Stimulated activated effector memory CD8-positive, alpha-beta T cell treated with anti-CD3 and anti-CD28 coated beads, Interleukin-12 subunit alpha, Interleukin-12 subunit beta, amount 100 ng/mL, for 72 hours (primary cell): Measurements from ENCODE around the gene SH3RF1.
"Not testable (repeated sequence)": the region's sequence is repeated elsewhere in the genome, so short reads cannot be mapped to it uniquely, and the experiment has no call there.

Experiments used
- ATAC-seq: fragments of 150-1000 bp; cut with Tn5 transposase; 2 replicates; pipeline ENCODE4 v1.10.0; 2021
- DNase-seq, 2 donors: peaks; one replicate each; pipeline ENCODE4 v3.0.0; 2021 to 2022; ENCODE audit warnings: low spot score in 2 of 2
- H3K27ac Mint-ChIP-seq: one replicate; pipeline ENCODE4 v1.8.0; 2022; ENCODE audit warnings: mild to moderate bottlenecking, mixed read lengths
- H3K36me3 Mint-ChIP-seq: one replicate; pipeline ENCODE4 v1.8.0; 2022; ENCODE audit warnings: mild to moderate bottlenecking, mixed read lengths
- H3K4me1 Mint-ChIP-seq: one replicate; pipeline ENCODE4 v1.8.0; 2022; ENCODE audit warnings: mixed read lengths
- H3K4me3 Mint-ChIP-seq: one replicate; pipeline ENCODE4 v1.8.0; 2022; ENCODE audit warnings: mild to moderate bottlenecking, mixed read lengths
- H3K9me3 Mint-ChIP-seq: one replicate; pipeline ENCODE4 v1.8.0; 2022; ENCODE audit warnings: mixed read lengths

The SH3RF1 gene

GRCh38 chr4:169286562-169287301 lies 16.0 kb upstream of the SH3RF1 start:
- no peaks in the 10 kb centered on the region for H3K9me3 Mint-ChIP-seq
- H3K4me3 Mint-ChIP-seq = no peak overlapping the region
- no peak for DNase-seq
- no peaks in the 10 kb centered on the region for H3K4me1 Mint-ChIP-seq
- no peak for ATAC-seq
- no peaks in the 10 kb centered on the region for H3K36me3 Mint-ChIP-seq
- H3K27ac Mint-ChIP-seq = no peak overlapping the region

DNA sequence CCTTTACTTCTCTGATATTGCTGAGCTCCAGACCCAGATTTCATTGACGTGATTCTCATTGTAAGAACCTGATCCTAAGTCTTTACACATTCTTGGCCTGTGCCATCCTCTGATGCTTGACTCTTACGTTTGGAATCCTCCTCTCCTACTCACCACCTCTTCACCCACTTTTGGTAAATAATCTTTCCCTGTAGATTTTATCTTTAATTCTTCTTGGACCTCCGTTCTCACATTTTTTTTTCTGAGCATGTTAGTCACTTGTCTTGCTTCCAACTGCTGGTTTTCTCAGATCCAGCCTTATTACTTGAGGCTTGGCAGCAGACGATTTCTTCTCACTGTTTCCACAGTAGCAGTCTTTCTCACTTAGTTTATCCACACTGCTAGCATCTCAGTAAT lies 12.4 kb upstream of the SH3RF1 start:
- no peak overlapping the region for H3K27ac Mint-ChIP-seq
- DNase-seq = no peak

DNA sequence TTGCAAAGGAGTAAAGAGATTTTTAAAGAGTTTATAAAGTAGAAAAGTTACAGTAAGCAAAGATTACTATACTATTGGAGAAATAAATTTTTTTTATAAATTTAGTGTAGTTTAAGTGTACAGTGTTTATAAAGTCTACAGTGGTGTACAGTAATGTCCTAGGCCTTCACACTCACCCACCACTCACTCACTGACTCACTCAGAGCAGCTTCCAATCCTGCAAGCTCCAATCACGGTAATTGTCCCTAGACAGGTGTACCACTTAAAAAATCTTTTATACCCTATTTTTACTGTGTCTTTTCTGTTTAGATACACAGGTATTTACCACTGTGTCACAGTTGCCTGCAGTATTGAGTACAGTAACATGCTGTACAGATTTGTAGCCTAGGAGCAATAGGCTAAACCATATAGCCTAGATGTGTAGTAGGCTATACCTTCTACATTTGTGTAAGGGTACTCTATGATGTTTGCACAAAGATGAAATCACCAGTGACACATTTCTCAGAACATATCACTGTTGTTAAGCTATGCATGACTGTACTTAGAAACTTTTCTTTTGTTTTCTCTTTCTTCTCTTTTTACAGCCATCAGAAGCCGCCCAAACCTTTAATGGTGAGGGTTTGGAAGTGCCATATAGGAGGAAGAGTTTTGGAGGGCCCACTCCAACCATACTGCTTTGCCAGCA lies 11.8 kb upstream of the SH3RF1 start:
- no peaks in the 10 kb centered on the region for H3K9me3 Mint-ChIP-seq
- no peaks in the 10 kb centered on the region for H3K36me3 Mint-ChIP-seq
- DNase-seq (no peak), ATAC-seq (peak; percentile 56)
- no peaks in the 10 kb centered on the region for H3K4me1 Mint-ChIP-seq
- H3K4me3 Mint-ChIP-seq = no peak overlapping the region
- no peak overlapping the region for H3K27ac Mint-ChIP-seq

More for the DNA sequence above, 12.4 kb upstream of the SH3RF1 start:
- H3K36me3 Mint-ChIP-seq = no peaks in the 10 kb centered on the region
- no peaks in the 10 kb centered on the region for H3K4me1 Mint-ChIP-seq
- ATAC-seq = no peak
- no peaks in the 10 kb centered on the region for H3K9me3 Mint-ChIP-seq
- no peak overlapping the region for H3K4me3 Mint-ChIP-seq

GRCh38 chr4:169279108-169279507 lies 8.4 kb upstream of the SH3RF1 start:
- no peak overlapping the region for H3K27ac Mint-ChIP-seq
- no peaks in the 10 kb centered on the region for H3K4me1 Mint-ChIP-seq
- H3K36me3 Mint-ChIP-seq = no peaks in the 10 kb centered on the region
- no peak overlapping the region for H3K4me3 Mint-ChIP-seq
- ATAC-seq (no peak), DNase-seq (no peak)
- no peaks in the 10 kb centered on the region for H3K9me3 Mint-ChIP-seq

DNA sequence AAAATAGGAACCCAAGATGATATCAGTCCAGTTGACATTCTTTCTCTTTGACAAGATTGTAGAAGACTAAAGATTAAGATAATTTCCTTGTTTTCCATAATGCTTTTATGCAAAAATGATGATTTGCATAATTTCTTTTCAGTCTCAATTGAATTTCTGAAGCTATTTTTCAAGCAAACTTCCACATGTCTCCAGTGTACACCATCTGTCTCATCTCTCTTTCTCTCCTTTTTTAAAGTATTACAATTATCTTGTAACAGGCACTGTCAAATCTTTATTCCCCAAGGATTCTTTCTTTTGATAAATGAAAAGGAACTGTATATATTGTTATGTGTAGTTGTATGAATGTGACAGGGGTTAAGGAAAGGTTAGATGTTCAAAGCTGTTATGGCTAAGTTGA lies 7.9 kb upstream of the SH3RF1 start:
- Mint-ChIP-seq H3K9me3 (no peaks in the 10 kb centered on the region), H3K27ac (no peak overlapping the region)

GRCh38 chr4:169277838-169278237 lies 7.1 kb upstream of the SH3RF1 start:
- not testable (repeated sequence) for DNase-seq, H3K9me3 Mint-ChIP-seq, H3K27ac Mint-ChIP-seq, H3K4me3 Mint-ChIP-seq, H3K4me1 Mint-ChIP-seq, H3K36me3 Mint-ChIP-seq, ATAC-seq

More for the DNA sequence above, 7.9 kb upstream of the SH3RF1 start:
- no peak for DNase-seq
- ATAC-seq = no peak
- Mint-ChIP-seq H3K4me1 (no peaks in the 10 kb centered on the region), H3K4me3 (no peak overlapping the region), H3K36me3 (no peaks in the 10 kb centered on the region)

DNA sequence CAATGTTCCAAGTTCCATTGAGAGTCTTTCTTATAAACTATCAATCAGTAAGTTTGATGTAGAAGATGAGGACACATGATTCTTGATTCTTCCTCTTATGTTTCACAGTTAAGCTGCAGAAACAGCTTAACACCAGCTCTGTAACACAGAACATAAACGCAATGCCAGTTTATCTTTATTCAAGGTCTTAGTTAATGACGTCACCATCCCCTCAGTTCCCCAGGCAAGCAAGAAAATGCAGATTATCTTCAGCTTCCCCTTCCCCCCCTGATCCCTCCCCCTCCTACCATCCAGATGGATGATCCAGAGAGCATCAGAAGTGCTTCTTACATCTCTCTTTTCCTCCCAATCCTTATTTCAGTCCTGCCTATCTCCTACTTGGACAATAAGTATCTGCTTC lies 4.4 kb upstream of the SH3RF1 start:
- H3K4me1 Mint-ChIP-seq = no peaks in the 10 kb centered on the region
- H3K4me3 Mint-ChIP-seq = no peak overlapping the region
- no peaks in the 10 kb centered on the region for H3K9me3 Mint-ChIP-seq
- no peaks in the 10 kb centered on the region for H3K36me3 Mint-ChIP-seq
- H3K27ac Mint-ChIP-seq = no peak overlapping the region
- ATAC-seq (no peak), DNase-seq (no peak)

GRCh38 chr4:169274033-169274432 lies 3.3 kb upstream of the SH3RF1 start:
- Mint-ChIP-seq H3K9me3 (no peaks in the 10 kb centered on the region), H3K4me1 (no peaks in the 10 kb centered on the region), H3K36me3 (no peaks in the 10 kb centered on the region), H3K27ac (no peak overlapping the region), H3K4me3 (no peak overlapping the region)
- DNase-seq (no peak), ATAC-seq (no peak)

GRCh38 chr4:169272265-169272886 lies 1.6 kb upstream of the SH3RF1 start:
- Mint-ChIP-seq H3K9me3 (no peaks in the 10 kb centered on the region), H3K27ac (no peak overlapping the region), H3K4me1 (no peaks in the 10 kb centered on the region), H3K36me3 (no peaks in the 10 kb centered on the region), H3K4me3 (no peak overlapping the region)
- DNase-seq (no peak), ATAC-seq (no peak)

DNA sequence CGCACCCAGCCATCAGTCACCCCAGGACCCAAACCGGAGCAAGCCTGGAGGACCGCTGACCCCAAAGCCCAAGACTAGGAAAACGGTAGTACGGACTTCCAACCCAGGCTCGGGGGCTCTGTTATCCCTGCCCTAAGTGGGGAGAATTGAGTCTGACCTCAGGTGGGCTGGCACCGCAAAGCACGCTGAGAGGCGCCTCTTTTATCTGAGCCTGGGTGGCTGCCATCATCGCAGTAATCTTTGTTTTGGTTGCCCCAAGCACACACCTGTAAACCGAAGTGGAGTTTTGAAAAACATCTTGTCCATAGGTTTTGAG lies 894 bp upstream of the SH3RF1 start:
- Mint-ChIP-seq H3K4me1 (no peaks in the 10 kb centered on the region), H3K9me3 (no peaks in the 10 kb centered on the region), H3K4me3 (peak overlapping the region; percentile 51), H3K36me3 (no peaks in the 10 kb centered on the region), H3K27ac (no peak overlapping the region)
- DNase-seq = no peak
- no peak for ATAC-seq

DNA sequence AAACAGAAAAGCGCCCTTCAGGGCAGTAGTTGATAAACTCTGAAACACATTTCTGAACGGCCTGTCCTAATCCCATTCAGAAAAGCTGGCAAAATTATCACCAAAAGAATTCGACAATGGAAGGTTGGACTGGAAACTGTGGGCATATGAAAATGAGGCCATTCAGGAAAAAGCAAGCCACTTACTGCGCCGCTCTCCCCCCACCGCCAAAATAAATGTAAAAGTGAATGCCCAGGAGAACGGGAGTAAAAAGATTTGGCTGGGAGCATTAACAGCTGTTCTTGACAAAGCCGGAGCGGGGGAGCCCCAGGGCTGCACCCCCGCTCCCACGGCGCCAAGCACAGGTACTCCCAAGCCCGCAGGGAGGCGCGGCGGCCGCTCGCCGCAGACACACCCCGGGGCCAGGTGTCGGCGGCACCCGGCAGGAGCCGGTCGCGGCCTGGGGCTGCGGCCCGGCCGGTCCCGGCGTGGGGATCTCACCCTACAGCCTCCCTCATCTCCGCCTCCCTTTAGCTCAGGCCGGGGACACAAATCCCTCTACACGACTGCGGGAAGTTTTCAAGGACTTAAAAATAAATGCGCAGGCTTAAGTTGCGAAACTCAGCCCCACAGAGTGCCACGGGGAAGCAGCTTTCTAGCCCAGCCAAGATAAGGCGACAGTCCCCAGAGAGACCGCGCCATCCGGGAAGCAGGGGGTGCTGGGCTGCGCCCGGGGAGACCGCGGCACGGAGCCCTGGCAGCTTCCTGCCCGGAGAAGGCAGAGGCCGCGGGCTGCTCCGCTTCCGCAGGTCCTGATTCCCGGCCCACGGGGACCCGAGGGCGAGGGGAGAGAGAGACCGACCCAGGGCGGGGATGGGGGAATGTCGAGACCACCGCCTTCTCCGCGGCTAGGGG lies 593 bp downstream of the SH3RF1 start:
- H3K9me3 Mint-ChIP-seq = no peaks in the 10 kb centered on the region
- no peaks in the 10 kb centered on the region for H3K36me3 Mint-ChIP-seq
- DNase-seq = peak; percentile 10 to 59
- peak overlapping the region; percentile 51 for H3K4me3 Mint-ChIP-seq
- H3K4me1 Mint-ChIP-seq = no peaks in the 10 kb centered on the region
- peak; percentile 66 for ATAC-seq
- H3K27ac Mint-ChIP-seq = no peak overlapping the region

DNA sequence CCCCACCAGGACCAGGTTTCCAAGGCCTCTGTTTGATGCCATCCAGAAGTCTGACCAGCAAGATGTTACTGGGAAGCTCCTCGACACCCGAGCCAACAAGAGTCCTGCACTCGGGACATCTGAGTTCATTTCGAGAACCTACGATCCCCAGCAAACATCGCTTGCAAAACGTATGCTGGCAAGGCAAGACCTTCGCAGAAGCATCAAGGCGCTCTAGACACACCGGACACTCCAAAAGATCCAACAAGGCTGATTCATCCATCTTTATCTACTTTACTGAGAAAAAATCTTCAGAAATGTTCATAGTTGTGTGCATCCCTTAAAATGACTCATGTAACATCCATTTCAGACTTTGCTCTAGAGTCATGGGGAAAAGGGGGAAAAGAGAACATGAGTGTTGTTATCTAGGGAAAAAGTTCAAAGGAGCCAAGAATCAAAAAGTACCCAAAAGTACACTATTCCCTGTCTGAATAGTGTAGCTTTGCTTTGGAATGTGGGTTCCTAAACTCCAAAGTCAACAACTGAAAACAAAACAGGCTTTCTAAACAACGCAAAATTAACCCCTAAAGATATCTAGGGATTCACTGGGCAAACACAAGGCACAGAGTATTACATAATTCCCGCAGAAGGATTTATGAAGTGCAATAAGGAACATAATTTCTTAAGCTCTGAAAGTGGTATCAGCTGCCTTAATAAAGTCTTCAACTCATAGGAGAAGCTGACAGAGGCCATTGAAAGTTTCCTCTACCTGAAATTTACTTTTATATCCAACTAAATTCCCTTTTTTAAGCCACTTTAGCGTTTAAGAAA lies 1.6 kb downstream of the SH3RF1 start:
- Mint-ChIP-seq H3K4me3 (peak overlapping the region; percentile 51), H3K4me1 (no peaks in the 10 kb centered on the region), H3K9me3 (no peaks in the 10 kb centered on the region), H3K27ac (no peak overlapping the region), H3K36me3 (no peaks in the 10 kb centered on the region)
- no peak for DNase-seq
- no peak for ATAC-seq

DNA sequence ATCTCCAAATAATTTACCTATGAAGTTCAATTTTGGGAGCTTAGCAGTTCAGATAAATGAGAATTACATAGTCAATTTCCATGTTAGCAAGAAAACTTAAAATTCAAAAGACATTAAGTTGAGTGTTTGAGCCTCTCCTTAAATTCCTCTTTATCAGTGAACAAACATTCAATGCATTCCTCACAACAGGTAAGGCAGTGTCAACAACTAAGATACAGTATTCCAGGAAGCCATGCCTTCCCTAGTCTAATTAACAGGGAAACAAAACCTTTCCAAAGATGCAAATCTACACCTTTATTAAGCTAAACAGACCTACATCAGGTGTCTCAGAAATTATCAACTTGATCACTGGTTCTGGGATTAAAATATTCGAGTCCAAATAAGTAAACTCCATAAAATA lies 3.7 kb downstream of the SH3RF1 start:
- Mint-ChIP-seq H3K36me3 (no peaks in the 10 kb centered on the region), H3K27ac (no peak overlapping the region), H3K4me3 (no peak overlapping the region), H3K9me3 (no peaks in the 10 kb centered on the region), H3K4me1 (no peaks in the 10 kb centered on the region)
- ATAC-seq (no peak), DNase-seq (no peak)

GRCh38 chr4:169266661-169267060 lies 4.1 kb downstream of the SH3RF1 start:
- no peak overlapping the region for H3K27ac Mint-ChIP-seq

DNA sequence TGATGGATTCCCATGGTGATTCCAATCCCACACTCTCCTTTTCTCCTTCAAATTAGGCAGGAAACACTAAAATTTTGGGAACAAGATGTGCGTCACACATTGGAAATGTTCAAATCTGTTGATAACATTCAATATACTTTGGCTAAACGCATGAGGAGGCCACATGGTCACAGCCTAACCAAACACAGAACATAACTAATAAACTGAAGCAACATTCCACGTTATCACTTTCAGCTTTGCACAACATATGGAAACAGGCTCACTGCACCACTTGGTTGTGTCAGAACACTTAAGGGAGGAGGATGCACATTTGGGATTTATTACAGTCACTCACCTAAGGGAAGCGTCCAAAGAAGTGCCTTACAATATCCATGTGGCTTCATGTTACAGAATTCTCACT lies 4.7 kb downstream of the SH3RF1 start:
- Mint-ChIP-seq H3K36me3 (no peaks in the 10 kb centered on the region), H3K4me1 (no peaks in the 10 kb centered on the region), H3K27ac (no peak overlapping the region), H3K9me3 (no peaks in the 10 kb centered on the region), H3K4me3 (no peak overlapping the region)
- ATAC-seq (no peak), DNase-seq (no peak)

More at GRCh38 chr4:169266661-169267060, 4.1 kb downstream of the SH3RF1 start:
- ATAC-seq (no peak), DNase-seq (no peak)
- Mint-ChIP-seq H3K4me1 (no peaks in the 10 kb centered on the region), H3K4me3 (no peak overlapping the region), H3K9me3 (no peaks in the 10 kb centered on the region), H3K36me3 (no peaks in the 10 kb centered on the region)
